Stimulated activated CD8-positive, alpha-beta memory T cell treated with anti-CD3 and anti-CD28 coated beads, Interleukin-15, amount 100 ng/mL, for 24 hours (primary cell): ENCODE measurements around the gene KPNA4.
"Not testable (repeated sequence)": the region's sequence is repeated elsewhere in the genome, so short reads cannot be mapped to it uniquely, and the experiment has no call there.

Experiments
- DNase-seq: peaks from one replicate; pipeline ENCODE4 v3.0.0-alpha.2; 2020; ENCODE audit warnings: low read depth

KPNA4 gene

GRCh38 chr3:160486459-160486869 is 78.9 kb downstream of the KPNA4 start:
- no peak for DNase-seq

GRCh38 chr3:160482796-160483195 is 82.6 kb downstream of the KPNA4 start:
- DNase-seq, result no peak

- DNase-seq, result no peak
Observed at GRCh38 chr3:160481856-160482255, 83.5 kb downstream of the KPNA4 start.

GRCh38 chr3:160480931-160481330 is 84.4 kb downstream of the KPNA4 start:
- DNase-seq, result no peak

GRCh38 chr3:160479376-160479775 is 86.0 kb downstream of the KPNA4 start:
- DNase-seq, result no peak

GRCh38 chr3:160478338-160478737 is 87.0 kb downstream of the KPNA4 start:
- DNase-seq, result no peak

- no peak for DNase-seq
Observed at GRCh38 chr3:160477750-160478149, 87.6 kb downstream of the KPNA4 start.

GRCh38 chr3:160475884-160476283 is 89.5 kb downstream of the KPNA4 start:
- DNase-seq, result no peak

GRCh38 chr3:160475153-160475552 is 90.2 kb downstream of the KPNA4 start:
- DNase-seq, result no peak

- DNase-seq, result no peak
Observed at GRCh38 chr3:160474416-160474838, 90.9 kb downstream of the KPNA4 start.

- DNase-seq, result no peak
Observed at GRCh38 chr3:160473978-160474377, 91.4 kb downstream of the KPNA4 start.

- no peak for DNase-seq
Observed at GRCh38 chr3:160473221-160473620, 92.2 kb downstream of the KPNA4 start.

- no peak for DNase-seq
Observed at GRCh38 chr3:160472344-160472743, 93.0 kb downstream of the KPNA4 start.

- no peak for DNase-seq
Observed at GRCh38 chr3:160471892-160472291, 93.5 kb downstream of the KPNA4 start.

- DNase-seq, result no peak
Observed at GRCh38 chr3:160470181-160470580, 95.2 kb downstream of the KPNA4 start.

GRCh38 chr3:160464971-160465370 is 100.4 kb downstream of the KPNA4 start:
- no peak for DNase-seq

GRCh38 chr3:160464321-160464720 is 101.0 kb downstream of the KPNA4 start:
- no peak for DNase-seq

- DNase-seq, result no peak
Observed at GRCh38 chr3:160460033-160460432, 105.3 kb downstream of the KPNA4 start.

- no peak for DNase-seq
Observed at GRCh38 chr3:160459450-160459970, 105.9 kb downstream of the KPNA4 start.

GRCh38 chr3:160458151-160458550 is 107.2 kb downstream of the KPNA4 start:
- no peak for DNase-seq

GRCh38 chr3:160455846-160456245 is 109.5 kb downstream of the KPNA4 start:
- no peak for DNase-seq

GRCh38 chr3:160454995-160455394 is 110.4 kb downstream of the KPNA4 start:
- no peak for DNase-seq

- not testable (repeated sequence) for DNase-seq
Observed at GRCh38 chr3:160452251-160452650, 113.1 kb downstream of the KPNA4 start.

- no peak for DNase-seq
Observed at GRCh38 chr3:160451602-160452001, 113.8 kb downstream of the KPNA4 start.

GRCh38 chr3:160450846-160451245 is 114.5 kb downstream of the KPNA4 start:
- DNase-seq, result no peak
